Measurements from ENCODE around the gene FMN1.

Gene FMN1

DNA sequence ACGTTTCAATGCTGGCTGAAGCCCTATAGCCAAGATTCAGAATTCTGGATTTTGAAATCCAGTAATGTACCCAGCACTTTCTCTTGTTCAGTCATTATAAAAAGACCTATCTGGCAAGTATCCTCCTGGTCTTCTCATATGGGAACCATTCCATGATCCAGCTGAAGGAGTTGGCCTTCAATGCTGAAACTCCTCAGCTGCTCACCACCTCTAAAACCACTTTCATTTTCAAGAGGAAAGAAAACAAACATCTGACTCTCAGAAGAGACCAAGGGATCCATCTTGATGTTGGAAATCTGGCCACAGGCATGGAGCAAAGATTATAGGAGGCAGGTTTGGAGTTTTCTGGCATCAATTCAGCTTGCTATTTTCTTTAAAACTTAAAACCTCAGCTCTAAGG lies 235.4 kb downstream of the FMN1 start:
- Histone ChIP-seq H3K9me3 (no peaks in the 10 kb centered on the region), H3K4me1 (no peaks in the 10 kb centered on the region), H3K27me3 (no peaks in the 10 kb centered on the region; the same call in 1 of the 2 replicates), H3K36me3 (no peaks in the 10 kb centered on the region), H3K4me3 (ENCODE audit: low read depth, low read length) (no peak overlapping the region)
- TF ChIP-seq, protein P1, sequence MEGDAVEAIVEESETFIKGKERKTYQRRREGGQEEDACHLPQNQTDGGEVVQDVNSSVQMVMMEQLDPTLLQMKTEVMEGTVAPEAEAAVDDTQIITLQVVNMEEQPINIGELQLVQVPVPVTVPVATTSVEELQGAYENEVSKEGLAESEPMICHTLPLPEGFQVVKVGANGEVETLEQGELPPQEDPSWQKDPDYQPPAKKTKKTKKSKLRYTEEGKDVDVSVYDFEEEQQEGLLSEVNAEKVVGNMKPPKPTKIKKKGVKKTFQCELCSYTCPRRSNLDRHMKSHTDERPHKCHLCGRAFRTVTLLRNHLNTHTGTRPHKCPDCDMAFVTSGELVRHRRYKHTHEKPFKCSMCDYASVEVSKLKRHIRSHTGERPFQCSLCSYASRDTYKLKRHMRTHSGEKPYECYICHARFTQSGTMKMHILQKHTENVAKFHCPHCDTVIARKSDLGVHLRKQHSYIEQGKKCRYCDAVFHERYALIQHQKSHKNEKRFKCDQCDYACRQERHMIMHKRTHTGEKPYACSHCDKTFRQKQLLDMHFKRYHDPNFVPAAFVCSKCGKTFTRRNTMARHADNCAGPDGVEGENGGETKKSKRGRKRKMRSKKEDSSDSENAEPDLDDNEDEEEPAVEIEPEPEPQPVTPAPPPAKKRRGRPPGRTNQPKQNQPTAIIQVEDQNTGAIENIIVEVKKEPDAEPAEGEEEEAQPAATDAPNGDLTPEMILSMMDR (IDR thresholded peaks at IDR 0.05; ENCODE audit: low read depth, low read length) = no peak
- no peak for DNase-seq

DNA sequence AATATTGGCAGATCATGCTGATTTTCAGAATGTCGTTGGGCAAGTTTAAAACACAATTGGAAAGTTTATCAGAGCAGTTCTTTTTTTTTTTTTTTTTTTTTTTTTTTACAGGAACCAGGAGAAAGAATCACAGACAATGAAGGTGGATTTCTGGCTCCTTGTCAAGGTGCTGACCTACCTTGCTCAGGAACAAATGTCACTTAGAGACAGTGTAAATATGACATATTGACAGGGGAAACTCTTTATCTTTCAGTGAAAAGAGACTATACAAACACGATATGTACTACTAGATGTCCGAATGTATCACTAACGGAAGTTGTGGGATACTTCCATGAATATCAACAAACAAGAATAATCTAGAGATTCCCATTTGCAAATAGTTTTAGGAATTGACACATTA lies 237.3 kb downstream of the FMN1 start:
- Histone ChIP-seq H3K4me3 (ENCODE audit: low read depth, low read length) (no peak overlapping the region), H3K9me3 (no peaks in the 10 kb centered on the region), H3K27me3 (no peaks in the 10 kb centered on the region; the same call in 1 of the 2 replicates), H3K36me3 (no peaks in the 10 kb centered on the region), H3K4me1 (no peaks in the 10 kb centered on the region)
- TF ChIP-seq, protein P1 (IDR thresholded peaks at IDR 0.05; ENCODE audit: low read depth, low read length) = no peak
- DNase-seq = no peak

DNA sequence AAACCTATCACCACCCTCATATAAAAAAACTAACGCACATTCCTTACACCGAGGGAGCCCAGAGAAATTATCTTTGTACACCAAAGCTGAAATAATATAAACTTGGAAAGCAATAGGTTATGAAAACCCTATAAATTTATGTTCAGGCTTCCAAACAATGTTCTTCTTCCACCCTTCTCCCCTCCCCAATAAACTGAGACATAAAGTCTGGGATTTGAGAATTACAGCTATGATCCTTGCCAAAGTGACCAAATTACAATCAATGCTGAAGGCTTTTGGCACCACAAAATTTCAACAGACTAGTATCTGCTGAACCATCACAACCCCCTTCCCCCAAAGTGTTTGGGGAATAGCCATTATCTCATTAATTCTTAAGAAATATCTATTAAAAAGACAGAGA lies 237.8 kb downstream of the FMN1 start:
- DNase-seq = no peak
- no peaks in the 10 kb centered on the region for H3K36me3 ChIP-seq
- H3K9me3 ChIP-seq = no peaks in the 10 kb centered on the region
- no peaks in the 10 kb centered on the region; the same call in 1 of the 2 replicates for H3K27me3 ChIP-seq
- TF ChIP-seq, protein P1 (IDR thresholded peaks at IDR 0.05; ENCODE audit: low read depth, low read length) = no peak
- H3K4me1 ChIP-seq = no peaks in the 10 kb centered on the region
- H3K4me3 ChIP-seq (ENCODE audit: low read depth, low read length) = no peak overlapping the region

DNA sequence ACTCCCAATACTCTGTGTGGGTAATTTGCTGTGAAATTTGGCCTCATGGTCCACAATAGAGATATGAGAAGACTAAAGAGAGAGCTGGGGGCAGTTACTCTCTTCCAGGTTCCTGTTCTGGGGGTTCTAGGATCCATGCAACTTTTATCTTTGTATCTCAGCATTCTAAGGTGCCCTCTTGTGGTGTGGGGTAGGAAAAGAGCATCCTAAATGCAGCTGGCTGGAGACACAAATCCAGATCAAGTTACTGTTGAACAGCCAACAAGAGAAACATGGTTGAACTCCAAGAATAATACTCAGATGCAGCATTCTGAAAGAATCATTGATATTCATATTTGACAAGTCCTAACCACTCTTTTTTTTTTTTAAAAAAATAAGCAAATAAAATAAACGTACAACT lies 238.5 kb downstream of the FMN1 start:
- no peak for DNase-seq
- Histone ChIP-seq H3K4me3 (ENCODE audit: low read depth, low read length) (no peak overlapping the region), H3K27me3 (no peaks in the 10 kb centered on the region; the same call in 1 of the 2 replicates)

DNA sequence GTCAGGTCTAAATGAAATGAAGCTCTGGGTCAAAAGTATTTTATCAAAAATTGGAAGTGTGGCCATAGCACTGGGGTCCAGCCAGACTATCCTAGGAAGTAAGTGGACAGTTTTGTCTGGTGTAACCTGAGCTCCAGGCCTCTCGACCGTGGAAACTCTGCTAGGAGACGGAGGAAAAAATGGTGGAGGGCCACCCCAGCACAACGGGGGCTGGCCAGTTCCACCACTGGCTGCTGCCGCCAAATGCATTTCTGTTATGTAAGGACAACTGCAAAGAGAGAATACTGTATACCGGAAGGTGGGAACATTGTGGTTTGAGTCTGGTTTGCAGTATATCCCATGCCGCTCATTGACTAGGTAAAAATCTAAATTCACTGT lies 241.0 kb downstream of the FMN1 start:
- H3K4me1 ChIP-seq = no peaks in the 10 kb centered on the region
- H3K9me3 ChIP-seq = no peaks in the 10 kb centered on the region
- TF ChIP-seq, protein P1 (IDR thresholded peaks at IDR 0.05; ENCODE audit: low read depth, low read length) = no peak
- no peak for DNase-seq
- H3K36me3 ChIP-seq = no peaks in the 10 kb centered on the region
- H3K27me3 ChIP-seq = no peaks in the 10 kb centered on the region
- H3K4me3 ChIP-seq (ENCODE audit: low read depth, low read length) = no peak overlapping the region

More for the DNA sequence above, 238.5 kb downstream of the FMN1 start:
- Histone ChIP-seq H3K9me3 (no peaks in the 10 kb centered on the region), H3K36me3 (no peaks in the 10 kb centered on the region), H3K4me1 (no peaks in the 10 kb centered on the region)
- TF ChIP-seq, protein P1 (IDR thresholded peaks at IDR 0.05; ENCODE audit: low read depth, low read length) = peak; percentile 67

DNA sequence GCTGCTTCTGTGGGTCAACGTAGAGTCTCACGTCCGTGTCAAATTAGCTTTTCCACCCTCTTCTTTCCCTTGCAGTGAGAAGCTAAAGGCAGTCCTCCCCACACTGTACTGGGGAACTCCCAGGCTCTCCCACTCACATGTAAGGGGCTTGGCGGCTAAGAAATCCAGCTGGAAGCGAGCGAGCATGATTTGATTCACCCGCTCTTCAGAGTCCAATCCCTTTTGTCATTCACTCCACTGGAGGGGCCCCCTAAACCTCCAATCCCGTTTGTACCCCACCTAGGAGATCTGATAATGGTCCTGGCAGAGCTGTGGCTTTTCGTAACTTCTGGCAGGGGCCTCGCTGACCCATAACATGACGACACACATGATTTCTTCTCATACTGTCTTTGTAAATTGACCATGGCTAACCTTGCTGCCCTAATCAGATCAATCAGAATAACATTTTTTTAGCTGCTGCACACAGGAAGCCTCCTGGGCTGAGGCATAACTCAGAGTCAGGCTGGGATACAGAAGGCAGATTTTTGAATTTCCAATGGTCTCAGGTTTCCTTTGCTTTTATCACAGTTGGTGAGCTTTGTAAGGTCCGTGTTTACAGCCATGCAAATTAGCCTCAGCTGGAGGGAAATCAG lies 241.5 kb downstream of the FMN1 start:
- Histone ChIP-seq H3K9me3 (no peaks in the 10 kb centered on the region), H3K4me1 (no peaks in the 10 kb centered on the region), H3K4me3 (ENCODE audit: low read depth, low read length) (no peak overlapping the region), H3K27me3 (no peaks in the 10 kb centered on the region), H3K36me3 (no peaks in the 10 kb centered on the region)
- TF ChIP-seq, protein P1 (IDR thresholded peaks at IDR 0.05; ENCODE audit: low read depth, low read length) = no peak
- no peak for DNase-seq
